ENCODE data around the gene EFS. TPM values are rescaled to one million over a fixed set of nuclear protein-coding genes. Genes with fewer than 3 reads are reported as not detected.

Gene EFS
- total and polyA plus RNA-seq, 2 donors from 2014 or later: 5.5 to 5.6 TPM

DNA sequence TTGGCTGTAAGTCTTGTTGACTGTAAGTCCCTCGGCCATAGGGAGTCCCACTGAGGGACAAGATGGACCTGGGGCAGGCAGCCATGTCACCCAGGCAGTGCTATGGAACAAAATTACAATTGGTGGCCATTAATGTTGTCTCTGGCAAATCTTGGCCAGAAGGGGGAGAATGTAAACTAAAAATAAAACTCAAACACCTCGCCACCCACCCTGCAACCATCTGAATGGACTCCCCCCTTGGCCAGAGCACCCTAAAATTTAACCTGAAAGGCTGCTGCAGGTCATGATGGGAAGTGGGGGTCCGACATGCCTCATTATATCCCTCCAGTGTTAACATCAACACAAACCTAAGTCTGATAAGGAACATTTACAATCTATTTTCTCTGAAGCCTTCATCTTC, 20.5 kb downstream of the EFS start:
- Histone ChIP-seq H3K4me1 (ENCODE audit: control insufficient read depth in 2 of 3, insufficient read depth in 2 of 3, low read depth in 1 of 3, low read length in 3 of 3) (no peaks in the 10 kb centered on the region), H3K9ac (ENCODE audit: low read length in 3 of 3) (no peak overlapping the region), H3K9me3 (ENCODE audit: control insufficient read depth in 2 of 3, insufficient read depth in 1 of 3, low read length in 3 of 3) (no peaks in the 10 kb centered on the region), H3K4me3 (ENCODE audit: low read length in 3 of 3) (no peak overlapping the region), H3K27ac (ENCODE audit: low read depth in 2 of 2, low read length in 2 of 2) (no peak overlapping the region), H3K36me3 (ENCODE audit: control insufficient read depth in 2 of 3, insufficient read depth in 3 of 3, low read length in 3 of 3) (no peaks in the 10 kb centered on the region), H3K27me3 (ENCODE audit: control insufficient read depth, insufficient read depth, low read length) (no peaks in the 10 kb centered on the region)
- FAIRE-seq: no peak
- no peak for DNase-seq
- TF ChIP-seq, protein P1, sequence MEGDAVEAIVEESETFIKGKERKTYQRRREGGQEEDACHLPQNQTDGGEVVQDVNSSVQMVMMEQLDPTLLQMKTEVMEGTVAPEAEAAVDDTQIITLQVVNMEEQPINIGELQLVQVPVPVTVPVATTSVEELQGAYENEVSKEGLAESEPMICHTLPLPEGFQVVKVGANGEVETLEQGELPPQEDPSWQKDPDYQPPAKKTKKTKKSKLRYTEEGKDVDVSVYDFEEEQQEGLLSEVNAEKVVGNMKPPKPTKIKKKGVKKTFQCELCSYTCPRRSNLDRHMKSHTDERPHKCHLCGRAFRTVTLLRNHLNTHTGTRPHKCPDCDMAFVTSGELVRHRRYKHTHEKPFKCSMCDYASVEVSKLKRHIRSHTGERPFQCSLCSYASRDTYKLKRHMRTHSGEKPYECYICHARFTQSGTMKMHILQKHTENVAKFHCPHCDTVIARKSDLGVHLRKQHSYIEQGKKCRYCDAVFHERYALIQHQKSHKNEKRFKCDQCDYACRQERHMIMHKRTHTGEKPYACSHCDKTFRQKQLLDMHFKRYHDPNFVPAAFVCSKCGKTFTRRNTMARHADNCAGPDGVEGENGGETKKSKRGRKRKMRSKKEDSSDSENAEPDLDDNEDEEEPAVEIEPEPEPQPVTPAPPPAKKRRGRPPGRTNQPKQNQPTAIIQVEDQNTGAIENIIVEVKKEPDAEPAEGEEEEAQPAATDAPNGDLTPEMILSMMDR (IDR thresholded peaks at IDR 0.05; ENCODE audit: borderline replicate concordance, extremely low read depth, insufficient read depth): no peak
- intact Hi-C loops (cut with DNase I): no loop called here

DNA sequence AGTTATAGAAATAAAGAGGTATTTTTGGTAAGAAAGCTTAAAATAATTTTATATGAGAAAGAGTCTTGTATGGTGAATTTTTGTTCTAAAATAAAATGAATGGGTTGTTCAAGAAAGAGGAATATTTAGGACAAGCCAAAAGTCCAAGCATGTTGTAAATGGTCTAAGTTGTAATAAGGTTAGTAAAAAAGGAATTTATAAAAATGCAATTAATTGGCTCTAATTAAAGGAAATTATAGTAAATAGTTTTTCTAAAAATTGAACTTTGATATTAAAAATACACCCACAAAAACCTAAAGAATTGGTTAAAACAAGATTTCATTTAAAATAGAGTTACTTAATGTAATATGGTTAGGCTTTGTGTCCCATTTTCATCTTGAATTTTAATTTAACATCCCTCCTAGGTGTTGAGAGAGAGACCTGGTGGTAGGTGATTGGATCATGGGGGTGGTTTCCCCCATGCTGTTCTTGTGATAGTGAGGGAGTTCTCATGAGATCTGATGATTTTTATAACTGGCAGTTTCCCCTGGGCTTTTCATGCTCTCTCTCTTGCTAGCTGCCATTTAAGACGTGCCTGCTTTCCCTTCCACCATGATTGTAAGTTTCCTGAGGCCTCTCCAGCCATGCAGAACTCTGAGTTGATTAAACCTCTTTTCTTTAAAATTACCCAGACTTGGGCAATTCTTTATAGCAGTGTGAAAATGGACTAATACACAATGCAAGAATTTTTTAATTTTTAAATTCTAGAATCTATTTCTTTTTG, 25.3 kb downstream of the EFS start:
- TF ChIP-seq, protein P1 (IDR thresholded peaks at IDR 0.05; ENCODE audit: borderline replicate concordance, extremely low read depth, insufficient read depth): no peak
- intact Hi-C loops (cut with DNase I): no loop called here
- FAIRE-seq: peak; percentile 23
- no peak for DNase-seq
- H3K36me3 ChIP-seq (ENCODE audit: control insufficient read depth in 2 of 3, insufficient read depth in 3 of 3, low read length in 3 of 3): no peaks in the 10 kb centered on the region
- no peak overlapping the region for H3K27ac ChIP-seq (ENCODE audit: low read depth in 2 of 2, low read length in 2 of 2)
- no peaks in the 10 kb centered on the region for H3K4me1 ChIP-seq (ENCODE audit: control insufficient read depth in 2 of 3, insufficient read depth in 2 of 3, low read depth in 1 of 3, low read length in 3 of 3)
- H3K9me3 ChIP-seq (ENCODE audit: control insufficient read depth in 2 of 3, insufficient read depth in 1 of 3, low read length in 3 of 3): no peaks in the 10 kb centered on the region
- H3K4me3 ChIP-seq (ENCODE audit: low read length in 3 of 3): no peak overlapping the region
- H3K9ac ChIP-seq (ENCODE audit: low read length in 3 of 3): no peak overlapping the region
- H3K27me3 ChIP-seq (ENCODE audit: control insufficient read depth, insufficient read depth, low read length): no peaks in the 10 kb centered on the region

DNA sequence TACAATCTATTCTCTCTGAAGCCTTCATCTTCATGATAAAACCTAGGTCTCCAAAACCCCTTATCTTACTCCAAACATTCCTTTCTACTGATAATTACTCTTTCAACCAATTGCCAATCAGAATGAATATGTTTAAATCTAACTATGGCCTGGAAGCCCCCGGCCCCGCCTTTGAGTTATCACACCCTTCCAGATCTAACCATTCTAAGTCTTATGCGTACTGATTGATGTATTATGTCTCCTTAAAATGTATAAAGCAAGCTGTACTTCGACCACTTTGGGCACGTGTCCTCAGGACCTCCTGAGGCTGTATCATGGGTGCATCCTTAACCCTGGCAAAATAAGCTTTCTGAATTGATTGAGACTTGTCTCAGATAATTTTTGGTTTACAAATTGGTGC, 29.3 kb downstream of the EFS start:
- intact Hi-C loops (cut with DNase I): no loop called here
- Histone ChIP-seq H3K4me3 (ENCODE audit: low read length in 3 of 3) (no peak overlapping the region), H3K9me3 (ENCODE audit: control insufficient read depth in 2 of 3, insufficient read depth in 1 of 3, low read length in 3 of 3) (no peaks in the 10 kb centered on the region), H3K27me3 (ENCODE audit: control insufficient read depth, insufficient read depth, low read length) (no peaks in the 10 kb centered on the region), H3K4me1 (ENCODE audit: control insufficient read depth in 2 of 3, insufficient read depth in 2 of 3, low read depth in 1 of 3, low read length in 3 of 3) (no peaks in the 10 kb centered on the region), H3K36me3 (ENCODE audit: control insufficient read depth in 2 of 3, insufficient read depth in 3 of 3, low read length in 3 of 3) (no peaks in the 10 kb centered on the region), H3K9ac (ENCODE audit: low read length in 3 of 3) (no peak overlapping the region), H3K27ac (ENCODE audit: low read depth in 2 of 2, low read length in 2 of 2) (no peak overlapping the region)
- DNase-seq (no peak), FAIRE-seq (no peak)
- TF ChIP-seq, protein P1 (IDR thresholded peaks at IDR 0.05; ENCODE audit: borderline replicate concordance, extremely low read depth, insufficient read depth): no peak

Measured in kidney (tissue), 14 donors.